ENCODE data around the gene PARD3B. TPM values are rescaled to one million over a fixed set of nuclear protein-coding genes. Genes with fewer than 3 reads are reported as not detected.

The PARD3B gene
- total RNA-seq, 1 donor from 2014 or later: 0.66 TPM

DNA sequence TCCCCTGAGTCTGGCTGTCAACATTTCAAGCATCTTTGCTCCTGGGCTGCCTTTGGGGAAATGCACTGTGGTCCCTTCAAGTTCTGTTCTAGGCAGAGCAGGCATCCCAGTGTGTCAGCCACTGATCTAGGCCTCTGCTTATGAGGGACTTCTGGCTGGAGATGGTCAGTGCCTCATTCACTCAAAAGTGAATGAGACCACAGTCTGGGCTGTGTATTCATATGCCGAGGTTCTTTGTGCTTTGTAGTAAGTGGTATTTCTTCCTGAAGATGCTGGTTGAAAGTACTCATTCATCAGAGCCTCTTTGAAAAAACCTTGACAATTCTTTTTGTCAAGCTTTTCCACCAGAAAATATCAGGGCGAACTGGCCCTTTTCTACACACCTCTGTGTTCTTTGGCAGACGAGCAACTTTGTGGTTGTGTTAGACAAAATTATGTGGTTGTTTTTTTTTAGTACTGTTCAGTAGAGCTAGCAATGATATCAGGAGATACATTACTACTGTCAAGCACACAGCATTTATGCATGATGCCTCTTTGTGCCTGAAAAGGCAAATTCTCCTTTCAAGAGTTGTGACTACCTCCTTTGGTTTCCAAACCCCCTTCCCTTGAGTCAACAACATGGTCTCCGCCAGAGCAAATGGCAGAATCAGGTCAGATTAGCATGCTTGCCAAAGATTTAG, 626.1 kb downstream of the PARD3B start:
- H3K4me1 Mint-ChIP-seq (ENCODE audit: low read depth, unreplicated experiment): peaks cover 47% of the 10 kb centered on the region
- H3K27ac Mint-ChIP-seq (ENCODE audit: unreplicated experiment): peak overlapping the region; percentile 95
- no peaks in the 10 kb centered on the region for H3K36me3 Mint-ChIP-seq (ENCODE audit: unreplicated experiment)
- H3K4me3 Mint-ChIP-seq (ENCODE audit: unreplicated experiment): peak overlapping the region; percentile 31
- no peak for DNase-seq
- H3K27me3 Mint-ChIP-seq (ENCODE audit: unreplicated experiment): no peaks in the 10 kb centered on the region
- H3K9me3 Mint-ChIP-seq (ENCODE audit: unreplicated experiment): peaks cover 5% of the 10 kb centered on the region
- TF ChIP-seq, protein P1, sequence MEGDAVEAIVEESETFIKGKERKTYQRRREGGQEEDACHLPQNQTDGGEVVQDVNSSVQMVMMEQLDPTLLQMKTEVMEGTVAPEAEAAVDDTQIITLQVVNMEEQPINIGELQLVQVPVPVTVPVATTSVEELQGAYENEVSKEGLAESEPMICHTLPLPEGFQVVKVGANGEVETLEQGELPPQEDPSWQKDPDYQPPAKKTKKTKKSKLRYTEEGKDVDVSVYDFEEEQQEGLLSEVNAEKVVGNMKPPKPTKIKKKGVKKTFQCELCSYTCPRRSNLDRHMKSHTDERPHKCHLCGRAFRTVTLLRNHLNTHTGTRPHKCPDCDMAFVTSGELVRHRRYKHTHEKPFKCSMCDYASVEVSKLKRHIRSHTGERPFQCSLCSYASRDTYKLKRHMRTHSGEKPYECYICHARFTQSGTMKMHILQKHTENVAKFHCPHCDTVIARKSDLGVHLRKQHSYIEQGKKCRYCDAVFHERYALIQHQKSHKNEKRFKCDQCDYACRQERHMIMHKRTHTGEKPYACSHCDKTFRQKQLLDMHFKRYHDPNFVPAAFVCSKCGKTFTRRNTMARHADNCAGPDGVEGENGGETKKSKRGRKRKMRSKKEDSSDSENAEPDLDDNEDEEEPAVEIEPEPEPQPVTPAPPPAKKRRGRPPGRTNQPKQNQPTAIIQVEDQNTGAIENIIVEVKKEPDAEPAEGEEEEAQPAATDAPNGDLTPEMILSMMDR (IDR thresholded peaks at IDR 0.05; ENCODE audit: partially characterized antibody, unreplicated experiment): no peak

DNA sequence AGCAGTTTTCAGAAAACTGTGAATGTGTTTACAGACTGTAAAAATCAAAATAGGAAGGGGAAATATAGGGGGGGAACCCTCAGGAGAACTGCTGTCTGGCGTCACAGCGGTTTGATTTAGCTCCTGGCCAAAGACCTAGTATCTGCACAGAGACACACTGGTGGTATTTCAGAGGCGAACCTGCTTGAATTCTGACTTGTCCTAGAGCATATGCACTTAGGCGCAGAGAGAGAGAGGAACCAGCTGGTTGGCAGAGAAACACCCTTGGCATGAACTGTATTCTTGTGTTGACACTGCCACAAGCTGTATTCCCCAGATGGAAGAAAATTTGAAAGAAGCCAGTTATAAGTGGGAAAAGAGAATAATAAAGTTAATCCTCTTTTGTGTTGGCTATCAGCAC, 630.6 kb downstream of the PARD3B start:
- no peaks in the 10 kb centered on the region for H3K36me3 Mint-ChIP-seq (ENCODE audit: unreplicated experiment)
- no peak for DNase-seq
- no peak overlapping the region for H3K27ac Mint-ChIP-seq (ENCODE audit: unreplicated experiment)
- H3K27me3 Mint-ChIP-seq (ENCODE audit: unreplicated experiment): no peaks in the 10 kb centered on the region
- no peak overlapping the region for H3K4me3 Mint-ChIP-seq (ENCODE audit: unreplicated experiment)
- H3K9me3 Mint-ChIP-seq (ENCODE audit: unreplicated experiment): peaks cover under 1% of the 10 kb centered on the region
- H3K4me1 Mint-ChIP-seq (ENCODE audit: low read depth, unreplicated experiment): peaks cover 28% of the 10 kb centered on the region
- TF ChIP-seq, protein P1 (IDR thresholded peaks at IDR 0.05; ENCODE audit: partially characterized antibody, unreplicated experiment): no peak

DNA sequence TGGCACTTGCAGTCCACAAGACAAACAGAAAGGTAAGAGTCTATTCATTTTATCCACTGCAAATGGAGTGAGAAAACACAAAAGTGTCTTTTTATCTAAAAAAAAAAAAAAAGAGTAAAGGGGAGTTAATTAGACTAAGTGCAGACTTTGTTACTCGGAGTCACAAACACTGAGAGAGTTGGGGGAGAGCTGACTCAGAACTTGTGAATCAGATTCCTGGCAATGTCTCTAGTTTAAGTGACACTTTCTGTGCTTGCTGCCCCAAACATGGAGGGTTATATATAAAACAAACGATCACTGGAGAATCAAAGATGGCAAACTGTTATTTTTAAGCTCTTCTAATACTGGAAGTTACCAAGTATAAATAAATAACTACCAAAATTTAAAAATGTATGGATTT, 631.3 kb downstream of the PARD3B start:
- Mint-ChIP-seq H3K9me3 (ENCODE audit: unreplicated experiment) (no peaks in the 10 kb centered on the region), H3K4me3 (ENCODE audit: unreplicated experiment) (no peak overlapping the region), H3K27me3 (ENCODE audit: unreplicated experiment) (no peaks in the 10 kb centered on the region), H3K4me1 (ENCODE audit: low read depth, unreplicated experiment) (peaks cover 21% of the 10 kb centered on the region), H3K27ac (ENCODE audit: unreplicated experiment) (no peak overlapping the region), H3K36me3 (ENCODE audit: unreplicated experiment) (no peaks in the 10 kb centered on the region)
- no peak for DNase-seq
- TF ChIP-seq, protein P1 (IDR thresholded peaks at IDR 0.05; ENCODE audit: partially characterized antibody, unreplicated experiment): no peak

DNA sequence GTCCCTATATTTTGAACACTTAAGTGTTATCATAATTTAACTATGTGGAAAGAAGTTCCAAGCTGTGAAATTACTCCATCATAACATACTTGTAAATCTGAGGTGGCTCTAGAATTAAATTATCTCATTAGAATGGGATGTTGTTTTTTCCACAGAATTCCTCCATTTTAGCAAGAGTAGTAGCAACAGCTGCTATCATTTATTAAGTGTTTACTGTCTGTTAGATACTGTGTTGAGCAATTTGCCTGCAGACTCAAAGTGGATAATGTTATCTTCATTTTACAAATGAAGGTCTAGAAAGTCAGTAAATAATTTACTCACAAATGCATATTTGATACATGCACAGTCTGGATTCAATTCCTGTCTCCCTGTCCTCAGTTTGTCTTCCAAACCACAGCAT, 632.3 kb downstream of the PARD3B start:
- TF ChIP-seq, protein P1 (IDR thresholded peaks at IDR 0.05; ENCODE audit: partially characterized antibody, unreplicated experiment): no peak
- Mint-ChIP-seq H3K27ac (ENCODE audit: unreplicated experiment) (no peak overlapping the region), H3K27me3 (ENCODE audit: unreplicated experiment) (no peaks in the 10 kb centered on the region), H3K36me3 (ENCODE audit: unreplicated experiment) (no peaks in the 10 kb centered on the region), H3K4me1 (ENCODE audit: low read depth, unreplicated experiment) (peaks cover 13% of the 10 kb centered on the region), H3K9me3 (ENCODE audit: unreplicated experiment) (no peaks in the 10 kb centered on the region), H3K4me3 (ENCODE audit: unreplicated experiment) (no peak overlapping the region)
- DNase-seq: no peak

DNA sequence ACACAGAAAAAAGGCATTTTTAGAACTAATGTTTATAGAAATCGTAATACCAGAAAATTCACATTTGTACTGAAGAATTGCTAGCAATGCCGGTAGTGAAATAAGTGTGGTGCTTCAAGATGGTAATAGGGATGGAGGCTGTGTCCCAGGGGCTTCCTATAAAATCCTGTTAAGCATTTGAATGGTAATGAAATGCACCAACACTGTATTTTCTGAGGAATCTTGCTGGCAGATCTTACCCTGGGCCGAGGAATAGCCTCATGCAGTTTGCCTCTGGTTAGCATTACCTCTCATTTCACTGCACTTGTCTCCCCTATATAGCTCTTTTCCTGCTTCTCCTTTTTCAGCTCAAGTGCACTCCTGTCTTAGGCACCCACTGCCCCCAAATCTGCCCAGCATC, 635.5 kb downstream of the PARD3B start:
- Mint-ChIP-seq H3K4me3 (ENCODE audit: unreplicated experiment) (no peak overlapping the region), H3K27ac (ENCODE audit: unreplicated experiment) (no peak overlapping the region), H3K36me3 (ENCODE audit: unreplicated experiment) (no peaks in the 10 kb centered on the region), H3K4me1 (ENCODE audit: low read depth, unreplicated experiment) (peaks cover 2% of the 10 kb centered on the region), H3K9me3 (ENCODE audit: unreplicated experiment) (no peaks in the 10 kb centered on the region), H3K27me3 (ENCODE audit: unreplicated experiment) (no peaks in the 10 kb centered on the region)
- TF ChIP-seq, protein P1 (IDR thresholded peaks at IDR 0.05; ENCODE audit: partially characterized antibody, unreplicated experiment): no peak
- no peak for DNase-seq
